Epithelial cell of esophagus (primary cell): ENCODE results near the gene BCAN.

Source experiments
- DNase-seq: peaks from one replicate; pipeline ENCODE4 v3.0.0; 2010; ENCODE audit warnings: low read depth
- H3K4me3 ChIP-seq: 2 replicates; pipeline ENCODE4 v1.5.1; 2011; ENCODE audit warnings: mild to moderate bottlenecking, low read length, control low read depth
- TF ChIP-seq, protein P1 (sequence below): IDR thresholded peaks from 2 replicates; pipeline ENCODE4 v1.5.1; 2011; ENCODE audit warnings: low read depth, mild to moderate bottlenecking, low read length, control low read depth, inconsistent platforms; ENCODE audit not compliant: insufficient read depth; ENCODE audit errors: missing control alignments

Gene BCAN, protein sequence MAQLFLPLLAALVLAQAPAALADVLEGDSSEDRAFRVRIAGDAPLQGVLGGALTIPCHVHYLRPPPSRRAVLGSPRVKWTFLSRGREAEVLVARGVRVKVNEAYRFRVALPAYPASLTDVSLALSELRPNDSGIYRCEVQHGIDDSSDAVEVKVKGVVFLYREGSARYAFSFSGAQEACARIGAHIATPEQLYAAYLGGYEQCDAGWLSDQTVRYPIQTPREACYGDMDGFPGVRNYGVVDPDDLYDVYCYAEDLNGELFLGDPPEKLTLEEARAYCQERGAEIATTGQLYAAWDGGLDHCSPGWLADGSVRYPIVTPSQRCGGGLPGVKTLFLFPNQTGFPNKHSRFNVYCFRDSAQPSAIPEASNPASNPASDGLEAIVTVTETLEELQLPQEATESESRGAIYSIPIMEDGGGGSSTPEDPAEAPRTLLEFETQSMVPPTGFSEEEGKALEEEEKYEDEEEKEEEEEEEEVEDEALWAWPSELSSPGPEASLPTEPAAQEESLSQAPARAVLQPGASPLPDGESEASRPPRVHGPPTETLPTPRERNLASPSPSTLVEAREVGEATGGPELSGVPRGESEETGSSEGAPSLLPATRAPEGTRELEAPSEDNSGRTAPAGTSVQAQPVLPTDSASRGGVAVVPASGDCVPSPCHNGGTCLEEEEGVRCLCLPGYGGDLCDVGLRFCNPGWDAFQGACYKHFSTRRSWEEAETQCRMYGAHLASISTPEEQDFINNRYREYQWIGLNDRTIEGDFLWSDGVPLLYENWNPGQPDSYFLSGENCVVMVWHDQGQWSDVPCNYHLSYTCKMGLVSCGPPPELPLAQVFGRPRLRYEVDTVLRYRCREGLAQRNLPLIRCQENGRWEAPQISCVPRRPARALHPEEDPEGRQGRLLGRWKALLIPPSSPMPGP

DNA sequence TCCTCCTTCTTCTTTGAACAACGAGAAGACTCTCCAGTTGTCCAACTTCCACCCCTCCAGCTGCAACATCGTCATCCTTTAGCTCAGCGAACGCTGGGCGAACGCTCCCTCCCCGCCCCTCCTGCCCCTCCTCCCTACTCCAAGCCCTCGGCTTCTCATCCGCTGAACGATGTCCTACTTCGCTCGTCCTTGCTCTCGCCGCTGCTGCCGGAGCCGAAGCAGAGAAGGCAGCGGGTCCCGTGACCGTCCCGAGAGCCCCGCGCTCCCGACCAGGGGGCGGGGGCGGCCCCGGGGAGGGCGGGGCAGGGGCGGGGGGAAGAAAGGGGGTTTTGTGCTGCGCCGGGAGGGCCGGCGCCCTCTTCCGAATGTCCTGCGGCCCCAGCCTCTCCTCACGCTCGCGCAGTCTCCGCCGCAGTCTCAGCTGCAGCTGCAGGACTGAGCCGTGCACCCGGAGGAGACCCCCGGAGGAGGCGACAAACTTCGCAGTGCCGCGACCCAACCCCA, at the start of gene BCAN:
TSS of gene BCAN (plus strand) at position 357 of the 504 bp plus-strand sequence. CDS start 3,938 bp downstream, outside the sequence.
- no peak for DNase-seq
- TF ChIP-seq, protein P1, sequence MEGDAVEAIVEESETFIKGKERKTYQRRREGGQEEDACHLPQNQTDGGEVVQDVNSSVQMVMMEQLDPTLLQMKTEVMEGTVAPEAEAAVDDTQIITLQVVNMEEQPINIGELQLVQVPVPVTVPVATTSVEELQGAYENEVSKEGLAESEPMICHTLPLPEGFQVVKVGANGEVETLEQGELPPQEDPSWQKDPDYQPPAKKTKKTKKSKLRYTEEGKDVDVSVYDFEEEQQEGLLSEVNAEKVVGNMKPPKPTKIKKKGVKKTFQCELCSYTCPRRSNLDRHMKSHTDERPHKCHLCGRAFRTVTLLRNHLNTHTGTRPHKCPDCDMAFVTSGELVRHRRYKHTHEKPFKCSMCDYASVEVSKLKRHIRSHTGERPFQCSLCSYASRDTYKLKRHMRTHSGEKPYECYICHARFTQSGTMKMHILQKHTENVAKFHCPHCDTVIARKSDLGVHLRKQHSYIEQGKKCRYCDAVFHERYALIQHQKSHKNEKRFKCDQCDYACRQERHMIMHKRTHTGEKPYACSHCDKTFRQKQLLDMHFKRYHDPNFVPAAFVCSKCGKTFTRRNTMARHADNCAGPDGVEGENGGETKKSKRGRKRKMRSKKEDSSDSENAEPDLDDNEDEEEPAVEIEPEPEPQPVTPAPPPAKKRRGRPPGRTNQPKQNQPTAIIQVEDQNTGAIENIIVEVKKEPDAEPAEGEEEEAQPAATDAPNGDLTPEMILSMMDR: no peak
- H3K4me3 ChIP-seq: no peak within 1 kb of the TSS

GRCh38 chr1:156592158-156592909, 49.6 kb upstream of the BCAN start:
- peak overlapping the region; percentile 74 for H3K4me3 ChIP-seq
- DNase-seq: no peak
- TF ChIP-seq, protein P1: no peak

- DNase-seq: no peak
- TF ChIP-seq, protein P1: no peak
- no peak overlapping the region for H3K4me3 ChIP-seq
Measured at GRCh38 chr1:156592910-156593660, 48.8 kb upstream of the BCAN start.

- DNase-seq: no peak
- TF ChIP-seq, protein P1: no peak
- H3K4me3 ChIP-seq: no peak overlapping the region
Measured at GRCh38 chr1:156593661-156593989, 48.3 kb upstream of the BCAN start.

- no peak for DNase-seq
- no peak overlapping the region for H3K4me3 ChIP-seq
- TF ChIP-seq, protein P1: no peak
Measured at GRCh38 chr1:156594190-156594589, 47.7 kb upstream of the BCAN start.

DNA sequence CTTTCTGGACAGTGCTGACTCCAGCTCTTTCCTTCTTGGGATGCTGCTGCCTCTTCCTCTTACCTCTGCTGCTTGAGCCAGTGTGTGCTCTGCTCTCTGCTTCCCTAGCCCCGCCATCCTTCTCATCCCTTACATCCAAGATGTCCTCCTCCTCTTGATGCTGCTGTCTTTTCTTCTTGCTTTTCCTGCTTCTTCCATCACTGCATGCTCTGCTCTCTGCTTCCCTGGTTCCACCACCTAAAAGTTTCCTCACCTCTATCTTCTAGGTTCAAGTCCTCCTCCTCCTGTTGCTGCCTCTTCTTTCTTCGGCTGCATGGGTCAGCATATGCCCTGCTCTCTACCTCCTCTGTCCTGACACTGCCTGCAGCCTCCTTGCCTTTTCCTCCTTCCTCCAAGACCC, 46.9 kb upstream of the BCAN start:
- no peak for DNase-seq
- TF ChIP-seq, protein P1: no peak
- H3K4me3 ChIP-seq: no peak overlapping the region
